H9 (cell line): ENCODE measurements around the gene CTRL. TPM values are rescaled to one million over a fixed set of nuclear protein-coding genes. Genes with fewer than 3 reads are reported as not detected.

Experiments
- DNase-seq: peaks from one replicate; pipeline ENCODE4 v3.0.0-alpha.2; 2017
- H2AFZ ChIP-seq: one replicate; pipeline ENCODE4 v1.6.1; 2013; ENCODE audit warnings: mild to moderate bottlenecking, low read length, control low read depth, moderate library complexity
- H2AK5ac ChIP-seq: 2 replicates; pipeline ENCODE4 v1.6.1; 2013; ENCODE audit warnings: low read length, control low read depth, mixed read lengths; ENCODE audit not compliant: insufficient read length
- H2BK120ac ChIP-seq: one replicate; pipeline ENCODE4 v1.6.1; 2013; ENCODE audit warnings: low read depth, mild to moderate bottlenecking, low read length, control low read depth, inconsistent platforms; ENCODE audit not compliant: poor library complexity, severe bottlenecking
- H2BK12ac ChIP-seq: 2 replicates; pipeline ENCODE4 v1.6.1; 2013; ENCODE audit warnings: low read length, control low read depth, mixed read lengths, low read depth; ENCODE audit not compliant: insufficient read length
- H2BK15ac ChIP-seq: 2 replicates; pipeline ENCODE4 v1.6.1; 2013; ENCODE audit warnings: low read depth, low read length, control low read depth
- H2BK20ac ChIP-seq: one replicate; pipeline ENCODE4 v1.6.1; 2013; ENCODE audit warnings: low read depth, mild to moderate bottlenecking, low read length, control low read depth, inconsistent platforms; ENCODE audit not compliant: poor library complexity, severe bottlenecking
- H2BK5ac ChIP-seq: 2 replicates; pipeline ENCODE4 v1.6.1; 2013; ENCODE audit warnings: low read length, control low read depth, mixed read lengths; ENCODE audit not compliant: insufficient read length
- H3K14ac ChIP-seq: 2 replicates; pipeline ENCODE4 v1.6.1; 2013; ENCODE audit warnings: low read length, control low read depth; ENCODE audit not compliant: insufficient read depth
- H3K18ac ChIP-seq: 2 replicates; pipeline ENCODE4 v1.6.1; 2013; ENCODE audit warnings: low read depth, mild to moderate bottlenecking, mixed read lengths, low read length, control low read depth; ENCODE audit not compliant: insufficient read length
- H3K23ac ChIP-seq: 2 replicates; pipeline ENCODE4 v1.6.1; 2013; ENCODE audit warnings: low read length, control low read depth, mixed read lengths, low read depth; ENCODE audit not compliant: insufficient read length
- H3K23me2 ChIP-seq: 2 replicates; pipeline ENCODE4 v1.6.1; 2013; ENCODE audit warnings: low read depth, mild to moderate bottlenecking, mixed read lengths, low read length, control low read depth; ENCODE audit not compliant: insufficient read length, poor library complexity, severe bottlenecking
- H3K27ac ChIP-seq: 2 replicates; pipeline ENCODE4 v1.5.1; 2013; ENCODE audit warnings: low read length, control low read depth, mixed read lengths, low read depth; ENCODE audit not compliant: insufficient read length
- H3K27me3 ChIP-seq: 2 replicates; pipeline ENCODE4 v1.6.1; 2013; ENCODE audit warnings: low read length, control low read depth, inconsistent platforms; ENCODE audit not compliant: insufficient read depth
- H3K4ac ChIP-seq: 2 replicates; pipeline ENCODE4 v1.6.1; 2013; ENCODE audit warnings: low read depth, mild to moderate bottlenecking, control low read depth, inconsistent platforms, low read length, moderate library complexity
- H3K4me1 ChIP-seq: 2 replicates; pipeline ENCODE4 v1.6.1; 2013; ENCODE audit warnings: low read length, control low read depth, inconsistent platforms; ENCODE audit not compliant: insufficient read depth
- H3K4me2 ChIP-seq: 2 replicates; pipeline ENCODE4 v1.6.1; 2013; ENCODE audit warnings: low read length, control low read depth, mixed read lengths; ENCODE audit not compliant: insufficient read length, insufficient read depth
- H3K56ac ChIP-seq: 2 replicates; pipeline ENCODE4 v1.6.1; 2013; ENCODE audit warnings: low read depth, mild to moderate bottlenecking, mixed read lengths, low read length, control low read depth; ENCODE audit not compliant: insufficient read length
- H3K79me1 ChIP-seq: 2 replicates; pipeline ENCODE4 v1.6.1; 2013; ENCODE audit warnings: low read depth, mild to moderate bottlenecking, moderate library complexity, low read length, control low read depth, inconsistent platforms; ENCODE audit not compliant: insufficient read depth, poor library complexity, severe bottlenecking
- H3K79me2 ChIP-seq: 2 replicates; pipeline ENCODE4 v1.6.1; 2013; ENCODE audit warnings: low read length, control low read depth, inconsistent platforms; ENCODE audit not compliant: insufficient read depth
- H3K9ac ChIP-seq: 2 replicates; pipeline ENCODE4 v1.6.1; 2013; ENCODE audit warnings: low read length, control low read depth, mixed read lengths; ENCODE audit not compliant: insufficient read length; ENCODE audit errors: extremely low read depth
- H3K9me3 ChIP-seq: one replicate; pipeline ENCODE4 v1.6.1; 2013; ENCODE audit warnings: low read depth, low read length, inconsistent platforms; ENCODE audit not compliant: control insufficient read depth
- H3T11ph ChIP-seq: one replicate; pipeline ENCODE4 v1.6.1; 2013; ENCODE audit warnings: mild to moderate bottlenecking, low read length, control low read depth, inconsistent platforms
- H4K20me1 ChIP-seq: one replicate; pipeline ENCODE4 v1.6.1; 2013; ENCODE audit not compliant: control insufficient read depth, insufficient read length, insufficient read depth
- H4K5ac ChIP-seq: 2 replicates; pipeline ENCODE4 v1.6.1; 2013; ENCODE audit warnings: low read depth, mild to moderate bottlenecking, mixed read lengths, low read length, control low read depth; ENCODE audit not compliant: insufficient read length
- H4K8ac ChIP-seq: replicated peaks from 2 replicates; pipeline ENCODE4 v1.6.1; 2013; ENCODE audit warnings: low read length, control low read depth, mixed read lengths, low read depth; ENCODE audit not compliant: insufficient read length
- H4K91ac ChIP-seq: 2 replicates; pipeline ENCODE4 v1.6.1; 2013; ENCODE audit warnings: low read depth, mild to moderate bottlenecking, moderate library complexity, mixed read lengths, low read length, control low read depth; ENCODE audit not compliant: insufficient read length
- H3K27ac Mint-ChIP-seq, 3 experiments: 2 replicates in 2 of 3; 3 replicates in 1 of 3; pipeline ENCODE4 v1.8.0; 2020 to 2021; ENCODE audit warnings: mixed read lengths in 3 of 3, mild to moderate bottlenecking in 1 of 3, moderate library complexity in 1 of 3
- H3K27me3 Mint-ChIP-seq: 2 replicates; pipeline ENCODE4 v1.8.0; 2021; ENCODE audit warnings: low read depth, mild to moderate bottlenecking, moderate library complexity, mixed read lengths
- H3K36me3 Mint-ChIP-seq, 3 experiments: 2 replicates in 2 of 3; 3 replicates in 1 of 3; pipeline ENCODE4 v1.8.0; 2020 to 2021; ENCODE audit warnings: low read depth in 3 of 3, mixed read lengths in 3 of 3; ENCODE audit not compliant: insufficient read depth in 1 of 3
- H3K4me1 Mint-ChIP-seq, 2 experiments: 2 replicates each; pipeline ENCODE4 v1.8.0; 2020; ENCODE audit warnings: mixed read lengths in 2 of 2
- H3K4me3 Mint-ChIP-seq, 2 experiments: 2 replicates in 1 of 2; 3 replicates in 1 of 2; pipeline ENCODE4 v1.8.0; 2020 to 2021; ENCODE audit warnings: mild to moderate bottlenecking in 2 of 2, mixed read lengths in 2 of 2, moderate library complexity in 1 of 2
- H3K9me3 Mint-ChIP-seq, 2 experiments: 2 replicates in 1 of 2; 3 replicates in 1 of 2; pipeline ENCODE4 v1.8.0; 2020; ENCODE audit warnings: mild to moderate bottlenecking in 2 of 2, mixed read lengths in 2 of 2, moderate library complexity in 1 of 2
- CTCF ChIP-seq: fragments of 200-600 bp; sonication (generic); conservative IDR thresholded peaks from 3 replicates; pipeline ENCODE4 v1.8.0; 2021; ENCODE audit warnings: antibody characterized with exemption, mild to moderate bottlenecking
- WGBS: extraction: QIAGEN DNeasy Blood & Tissue Kit; methylation state at CpG from one replicate; pipeline ENCODE4 v1.1.7; 2013; ENCODE audit warnings: missing lambda C conversion rate, low lambda C conversion rate, mixed read lengths; ENCODE audit not compliant: insufficient read length; ENCODE audit errors: extremely low coverage; 5-methylcytosine and 5-hydroxymethylcytosine counted together
- total RNA-seq: library from RNA; stranded (reverse); gene quantifications from 2 replicates; pipeline ENCODE4 v1.2.1, GENCODE V29; 2021

CTRL gene
- total RNA-seq, 1 experiment from 2014 or later: 2.7 TPM

GRCh38 chr16:67924140-67924906, 7.3 kb downstream of the CTRL start:
- Mint-ChIP-seq H3K9me3 (no peaks in the 10 kb centered on the region), H3K4me3 (no peak overlapping the region), H3K4me1 (peaks cover 4 to 16% of the 10 kb centered on the region in 2 experiments; a peak in 2 of 4 replicates), H3K36me3 (peaks cover 1 to 8% (median 4%) of the 10 kb centered on the region in 3 experiments; a peak in 4 of 7 replicates), H3K27ac (peak overlapping the region in 1 of 3 experiments; percentile 81; a peak in 1 of 7 replicates), H3K27me3 (no peaks in the 10 kb centered on the region)
- no peak overlapping the region for H4K5ac ChIP-seq
- H3K4me1 ChIP-seq: no peaks in the 10 kb centered on the region
- no peak overlapping the region for H3K9ac ChIP-seq
- H3T11ph ChIP-seq: no peak overlapping the region
- H4K8ac ChIP-seq: no peak overlapping the region
- no peak overlapping the region for H3K56ac ChIP-seq
- H3K4ac ChIP-seq: no peak overlapping the region
- no peak overlapping the region for H2BK5ac ChIP-seq
- H3K18ac ChIP-seq: no peak overlapping the region
- no peak overlapping the region for H3K27ac ChIP-seq
- no peak overlapping the region for H3K23ac ChIP-seq
- H2AFZ ChIP-seq: no peak overlapping the region
- no peak overlapping the region for H3K4me2 ChIP-seq
- no peaks in the 10 kb centered on the region for H3K23me2 ChIP-seq
- H2BK12ac ChIP-seq: no peak overlapping the region
- H4K20me1 ChIP-seq: no peaks in the 10 kb centered on the region
- no peaks in the 10 kb centered on the region for H3K27me3 ChIP-seq
- no peak overlapping the region for H4K91ac ChIP-seq
- H3K9me3 ChIP-seq: no peaks in the 10 kb centered on the region
- no peak overlapping the region for H2BK20ac ChIP-seq
- no peak overlapping the region for H2BK120ac ChIP-seq
- H3K14ac ChIP-seq: no peak overlapping the region
- DNase-seq: no peak
- no CpG with 5 or more reads among the region's 10 CpGs for WGBS
- no peak overlapping the region for H2BK15ac ChIP-seq
- H3K79me2 ChIP-seq: no peaks in the 10 kb centered on the region
- TF ChIP-seq CTCF: no peak
- no peaks in the 10 kb centered on the region for H3K79me1 ChIP-seq
- H2AK5ac ChIP-seq: no peak overlapping the region
